Left ventricle myocardium inferior (tissue), 1 donor: ENCODE results near the gene KCNG2. TPM values are rescaled to one million over a fixed set of nuclear protein-coding genes. Genes with fewer than 3 reads are reported as not detected.
"Not testable (repeated sequence)": the region's sequence is repeated elsewhere in the genome, so short reads cannot be mapped to it uniquely, and the experiment has no call there.

Experiments used
- DNase-seq: peaks from one replicate; pipeline ENCODE4 v3.0.0-alpha.2; 2020
- H3K27ac ChIP-seq: fragments of 200-600 bp; replicated peaks from 2 replicates; pipeline ENCODE4 v1.8.0; 2021
- H3K27me3 ChIP-seq: fragments of 200-600 bp; 2 replicates; pipeline ENCODE4 v1.8.0; 2021; ENCODE audit warnings: low read depth
- H3K36me3 ChIP-seq: fragments of 200-600 bp; 2 replicates; pipeline ENCODE4 v1.8.0; 2021
- H3K4me1 ChIP-seq: fragments of 200-600 bp; 2 replicates; pipeline ENCODE4 v1.8.0; 2021
- H3K4me3 ChIP-seq: fragments of 200-600 bp; 2 replicates; pipeline ENCODE4 v1.8.0; 2021; ENCODE audit warnings: mild to moderate bottlenecking, moderate library complexity
- H3K9me3 ChIP-seq: fragments of 200-600 bp; replicated peaks from 2 replicates; pipeline ENCODE4 v1.8.0; 2021
- CTCF ChIP-seq: fragments of 200-600 bp; IDR thresholded peaks from 2 replicates; pipeline ENCODE4 v1.8.0; 2021; ENCODE audit warnings: antibody characterized with exemption, mild to moderate bottlenecking, borderline replicate concordance
- intact Hi-C: fragments of 100-400 bp; cut with micrococcal nuclease; formaldehyde crosslinking; loops from one replicate; pipeline ENCODE4 v1.11.0; 2022
- long read RNA-seq: library from polyadenylated mRNA; unstranded; transcript quantifications from one replicate; pipeline ENCODE4 v2.0.0, GENCODE V29; 2021
- total RNA-seq: library from RNA; stranded (reverse); fragmentation: NEBNext Ultra II Directional; extraction: Animal tissue kit (Norgen Biotek cat#: 25700); gene quantifications from one replicate; pipeline ENCODE4 v1.2.1, GENCODE V29; 2021
- donor health status: DM: no; HTN: yes; CAD: no; lungs with severe emphysema.

KCNG2 gene
- not detected for total RNA-seq
- long read RNA-seq = 0 reads

GRCh38 chr18:79797518-79798345, at the start of gene KCNG2:
Gene KCNG2 (plus strand): TSS chr18:79797938. CDS start chr18:79863668, 65,730 bp downstream.
- Histone ChIP-seq H3K36me3 (no peaks in the 10 kb centered on the region), H3K9me3 (no peaks in the 10 kb centered on the region), H3K4me3 (peak within 1 kb of the TSS; percentile 57), H3K27ac (no peak within 1 kb of the TSS), H3K4me1 (peaks cover 24% of the 10 kb centered on the region), H3K27me3 (peaks cover 96% of the 10 kb centered on the region)
- intact Hi-C loops = no loop called here
- DNase-seq = no peak
- no peak for TF ChIP-seq CTCF

- intact Hi-C loops = no loop called here
- Histone ChIP-seq H3K4me1 (no peaks in the 10 kb centered on the region), H3K36me3 (peaks cover 32% of the 10 kb centered on the region), H3K9me3 (no peaks in the 10 kb centered on the region), H3K4me3 (no peak overlapping the region), H3K27ac (no peak overlapping the region), H3K27me3 (no peaks in the 10 kb centered on the region)
- no peak for TF ChIP-seq CTCF
- no peak for DNase-seq
These were observed 49.2 kb upstream of the KCNG2 start for GRCh38 chr18:79748321-79749180.

GRCh38 chr18:79749251-79750191, 48.2 kb upstream of the KCNG2 start:
- no peak for DNase-seq
- Histone ChIP-seq H3K4me3 (no peak overlapping the region), H3K27me3 (no peaks in the 10 kb centered on the region), H3K27ac (no peak overlapping the region), H3K4me1 (no peaks in the 10 kb centered on the region), H3K36me3 (peaks cover 35% of the 10 kb centered on the region), H3K9me3 (no peaks in the 10 kb centered on the region)
- TF ChIP-seq CTCF = no peak
- intact Hi-C loops = no loop called here

GRCh38 chr18:79750980-79751571, 46.7 kb upstream of the KCNG2 start:
- peaks cover 50% of the 10 kb centered on the region for H3K36me3 ChIP-seq
- no peak for DNase-seq

GRCh38 chr18:79751918-79752578, 45.7 kb upstream of the KCNG2 start:
- H3K9me3 ChIP-seq, H3K4me3 ChIP-seq, DNase-seq, H3K4me1 ChIP-seq, intact Hi-C loops, H3K27me3 ChIP-seq, H3K27ac ChIP-seq: not testable (repeated sequence)
- H3K36me3 ChIP-seq = peaks cover 46% of the 10 kb centered on the region

More at GRCh38 chr18:79750980-79751571, 46.7 kb upstream of the KCNG2 start:
- TF ChIP-seq CTCF = no peak
- Histone ChIP-seq H3K9me3 (no peaks in the 10 kb centered on the region), H3K27ac (no peak overlapping the region), H3K27me3 (no peaks in the 10 kb centered on the region), H3K4me3 (no peak overlapping the region), H3K4me1 (no peaks in the 10 kb centered on the region)
- intact Hi-C loops = no loop called here

GRCh38 chr18:79752946-79753345, 44.8 kb upstream of the KCNG2 start:
- peaks cover 41% of the 10 kb centered on the region for H3K36me3 ChIP-seq
- H3K4me3 ChIP-seq, H3K27me3 ChIP-seq, DNase-seq, H3K9me3 ChIP-seq, H3K4me1 ChIP-seq, H3K27ac ChIP-seq, intact Hi-C loops: not testable (repeated sequence)
